DLD1 (cell line): ENCODE measurements around the gene CBARP.

Source experiments
- in situ Hi-C: cut with HindIII; loops from 2 replicates; pipeline ENCODE4 v1.10.0; 2017; ENCODE audit warnings: low sequenced_read_pairs

The CBARP gene, protein sequence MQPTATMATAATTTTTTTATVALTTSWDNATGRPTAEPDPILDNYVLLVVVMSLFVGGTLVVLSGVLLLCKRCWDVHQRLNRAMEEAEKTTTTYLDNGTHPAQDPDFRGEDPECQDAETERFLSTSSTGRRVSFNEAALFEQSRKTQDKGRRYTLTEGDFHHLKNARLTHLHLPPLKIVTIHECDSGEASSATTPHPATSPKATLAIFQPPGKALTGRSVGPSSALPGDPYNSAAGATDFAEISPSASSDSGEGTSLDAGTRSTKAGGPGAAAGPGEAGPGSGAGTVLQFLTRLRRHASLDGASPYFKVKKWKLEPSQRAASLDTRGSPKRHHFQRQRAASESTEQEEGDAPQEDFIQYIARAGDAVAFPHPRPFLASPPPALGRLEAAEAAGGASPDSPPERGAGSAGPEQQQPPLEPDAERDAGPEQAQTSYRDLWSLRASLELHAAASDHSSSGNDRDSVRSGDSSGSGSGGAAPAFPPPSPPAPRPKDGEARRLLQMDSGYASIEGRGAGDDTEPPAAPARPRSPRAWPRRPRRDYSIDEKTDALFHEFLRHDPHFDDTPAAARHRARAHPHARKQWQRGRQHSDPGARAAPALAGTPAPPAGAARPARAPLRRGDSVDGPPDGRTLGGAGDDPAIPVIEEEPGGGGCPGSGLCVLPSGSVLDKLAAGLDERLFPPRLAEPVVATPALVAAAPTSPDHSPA

DNA sequence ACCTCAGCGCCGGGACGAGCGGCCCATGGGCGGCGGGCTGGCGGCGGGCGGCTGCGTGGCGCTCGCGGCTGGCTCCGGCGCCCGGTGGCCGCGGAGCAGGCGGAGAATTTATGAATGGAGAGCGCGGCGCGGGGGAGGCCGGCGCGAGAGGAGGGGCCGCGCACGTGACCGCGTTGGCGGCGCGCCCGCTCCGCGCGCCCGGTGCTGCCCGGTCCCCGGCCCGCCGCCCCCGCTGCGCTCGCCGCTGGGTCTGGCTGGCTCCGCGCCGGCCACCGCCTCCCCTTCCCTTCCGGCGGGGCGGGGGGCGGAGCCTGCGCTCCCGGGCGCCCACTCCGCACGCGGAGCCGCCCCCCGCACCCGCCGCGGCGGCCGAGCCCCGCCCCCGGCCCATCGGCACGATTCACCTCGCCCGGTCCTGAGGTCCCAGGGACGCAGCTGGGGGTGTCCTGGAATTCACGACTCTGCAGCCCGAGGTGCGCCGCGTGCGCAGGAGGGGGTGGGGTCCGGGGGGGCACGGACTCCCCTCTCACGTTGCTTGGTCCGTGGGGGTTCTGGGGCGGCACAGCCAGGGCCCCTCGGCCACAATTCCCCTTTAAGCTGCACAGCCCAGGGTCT lies at the start of gene CBARP:
CBARP (minus strand) TSS at position 252 of the 615 bp plus-strand sequence. CDS start 1,905 bp downstream, outside the sequence.
- in situ Hi-C loops = no loop called here

DNA sequence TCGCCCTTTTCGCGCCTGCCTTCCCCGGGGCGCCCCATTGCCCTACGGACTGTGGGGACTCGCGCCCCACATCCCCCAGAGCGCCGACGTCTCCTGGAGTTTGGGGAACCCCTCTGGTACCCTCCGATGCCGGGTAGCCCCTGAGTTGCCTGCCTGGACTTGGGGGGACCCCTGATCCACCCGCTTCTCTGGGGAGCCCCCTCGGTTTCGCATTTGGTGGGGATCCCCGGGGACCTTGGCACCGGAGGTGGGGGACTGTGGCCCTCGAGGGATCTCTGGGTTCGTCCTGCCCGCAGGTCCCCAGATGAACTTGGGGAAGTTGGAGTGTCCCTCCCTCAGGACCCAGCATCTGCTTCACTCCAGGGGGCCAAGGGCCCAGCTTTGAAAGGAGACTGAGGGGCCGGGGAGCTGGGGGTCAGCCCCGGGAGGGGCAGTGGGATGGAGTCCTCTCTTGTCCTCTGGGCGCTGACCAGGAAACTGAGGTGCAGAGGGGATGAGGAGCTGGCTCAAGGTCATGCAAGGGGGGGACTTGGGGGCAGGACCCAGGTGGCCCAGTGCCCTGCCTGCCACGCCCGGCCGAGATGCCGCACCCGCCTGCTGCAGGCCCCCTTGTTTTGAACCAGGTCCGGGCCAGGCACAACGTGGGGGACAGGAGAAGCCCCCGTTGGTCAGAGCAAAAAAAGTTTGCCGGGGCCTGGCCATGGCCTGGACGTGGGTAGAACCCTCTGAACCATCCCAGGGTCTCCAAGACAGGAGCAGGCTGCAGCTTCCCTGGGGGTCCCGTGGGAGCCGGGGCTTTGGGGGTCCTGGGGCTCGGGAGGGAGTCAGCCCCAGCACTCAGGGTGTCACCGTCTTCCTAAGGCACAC lies 48.9 kb upstream of the CBARP start:
- in situ Hi-C loops = no loop called here

DNA sequence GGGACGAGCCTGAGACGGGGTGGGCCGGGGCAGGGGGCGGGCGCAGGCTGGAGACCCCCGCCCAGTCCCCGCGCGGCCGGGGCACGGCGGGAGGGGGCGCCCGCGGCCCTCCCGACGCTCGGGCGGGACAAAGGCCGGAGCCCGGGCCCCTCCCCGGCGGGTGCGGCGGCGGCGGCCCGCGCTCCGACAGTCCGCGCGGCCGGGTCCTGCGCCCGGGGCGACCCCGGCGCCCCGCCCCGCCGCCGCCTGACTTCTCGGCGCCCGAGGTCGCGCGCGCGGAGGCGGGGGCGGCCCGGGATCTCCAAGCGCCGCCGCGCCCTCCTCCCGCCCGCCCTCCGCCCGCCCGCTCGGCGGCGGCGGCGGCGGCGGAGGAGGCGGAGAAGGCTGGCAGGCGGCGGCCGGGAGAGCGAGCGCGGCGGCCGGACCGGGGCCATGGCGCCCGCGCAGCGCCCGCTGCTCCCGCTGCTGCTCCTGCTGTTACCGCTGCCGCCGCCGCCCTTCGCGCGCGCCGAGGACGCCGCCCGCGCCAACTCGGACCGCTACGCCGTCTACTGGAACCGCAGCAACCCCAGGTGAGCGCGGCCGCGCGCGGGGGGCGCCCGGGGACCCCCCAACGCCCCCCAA lies 48.0 kb upstream of the CBARP start, which contains the start of gene EFNA2:
EFNA2 (plus strand) TSS at position 137 of the 624 bp plus-strand sequence; CDS start at position 433, 296 bp downstream.
- in situ Hi-C loops = no loop called here

DNA sequence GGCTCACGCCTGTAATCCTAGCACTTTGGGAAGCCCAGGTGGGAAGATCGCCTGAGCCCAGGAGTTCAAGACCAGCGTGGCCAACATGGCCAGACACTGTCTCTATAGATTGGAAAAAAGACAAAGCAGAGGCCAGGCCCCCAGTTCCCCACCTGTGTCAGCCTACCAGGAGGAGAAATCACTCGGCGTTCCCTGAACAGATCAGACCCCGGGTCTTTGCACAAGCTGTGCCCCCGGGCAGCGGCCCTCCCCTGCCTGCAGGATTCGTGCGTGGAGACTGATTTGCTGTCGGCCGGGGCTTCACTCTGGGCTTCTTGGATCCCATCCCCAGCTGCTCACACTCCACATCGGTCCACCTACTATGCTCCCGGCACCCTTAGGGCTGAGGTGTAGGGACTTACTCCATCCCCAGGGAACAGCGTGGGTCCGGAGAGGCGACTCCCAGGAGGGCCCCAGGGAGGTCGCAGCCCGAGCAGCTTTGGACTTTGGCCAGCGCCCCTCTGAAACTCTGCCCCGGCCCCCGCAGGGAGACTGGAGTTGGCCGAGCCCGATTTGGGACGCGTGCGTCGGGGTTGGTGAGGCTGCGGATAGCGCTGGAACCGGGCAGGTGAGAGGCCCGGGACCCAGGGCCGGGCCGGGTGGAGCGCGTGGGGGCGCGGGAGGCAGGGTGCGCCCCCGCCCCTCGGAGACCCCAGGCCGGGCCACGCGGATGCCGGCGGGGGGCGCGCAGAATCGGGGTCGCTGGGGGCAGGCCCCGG lies 47.4 kb upstream of the CBARP start:
- in situ Hi-C loops = no loop called here

DNA sequence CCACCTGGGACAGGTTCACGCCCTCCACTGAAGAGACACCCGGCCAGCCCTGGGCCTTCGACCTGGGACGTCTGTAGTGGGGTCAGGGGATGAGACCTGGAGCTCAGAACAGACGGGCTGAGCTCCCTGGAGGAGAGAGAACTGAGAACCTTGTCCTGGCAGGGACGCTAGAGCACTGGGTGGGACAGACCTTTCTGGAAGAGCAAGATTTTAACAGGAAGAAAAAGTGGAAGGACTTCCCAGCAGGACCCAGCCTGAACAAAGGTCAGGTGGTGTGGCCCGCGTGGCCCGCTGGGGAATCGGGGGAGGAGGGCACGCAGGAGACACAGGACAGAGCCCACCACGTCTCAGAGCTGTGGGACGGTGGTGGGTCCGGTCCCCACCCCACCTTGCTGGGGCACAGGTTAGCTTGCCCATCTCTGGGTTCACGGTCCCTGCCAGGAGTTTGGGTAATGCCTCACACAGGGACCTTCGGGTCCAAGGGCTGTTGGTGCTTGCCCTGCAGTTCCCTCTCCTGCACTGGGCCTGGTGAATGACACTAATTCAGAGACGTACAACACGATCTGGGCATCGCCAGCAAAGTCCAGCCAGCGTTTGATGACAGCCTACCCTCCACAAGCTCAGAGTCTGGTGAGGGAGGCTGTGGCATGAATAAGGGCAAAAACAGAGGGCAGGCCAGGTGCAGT lies 46.6 kb upstream of the CBARP start:
- in situ Hi-C loops = no loop called here

DNA sequence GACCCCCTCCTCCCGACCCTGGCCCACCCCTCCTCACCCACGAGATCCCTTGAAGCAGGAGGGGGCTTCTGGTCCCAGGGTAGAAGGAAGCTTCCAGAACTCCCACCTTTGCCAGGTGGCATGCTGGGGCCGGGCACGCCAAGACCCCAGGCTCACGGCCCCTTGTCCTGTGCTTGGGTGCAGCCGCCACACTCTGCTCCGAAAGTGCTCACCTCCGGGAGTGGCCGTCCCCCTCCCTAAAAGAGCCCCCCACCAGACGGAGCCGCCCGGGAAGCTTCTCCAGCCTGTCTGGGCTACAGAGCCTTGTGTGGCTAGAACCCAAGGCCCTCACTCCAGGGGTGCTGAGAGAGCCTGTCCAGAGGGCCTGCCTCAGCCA lies 46.1 kb upstream of the CBARP start:
- in situ Hi-C loops = no loop called here

DNA sequence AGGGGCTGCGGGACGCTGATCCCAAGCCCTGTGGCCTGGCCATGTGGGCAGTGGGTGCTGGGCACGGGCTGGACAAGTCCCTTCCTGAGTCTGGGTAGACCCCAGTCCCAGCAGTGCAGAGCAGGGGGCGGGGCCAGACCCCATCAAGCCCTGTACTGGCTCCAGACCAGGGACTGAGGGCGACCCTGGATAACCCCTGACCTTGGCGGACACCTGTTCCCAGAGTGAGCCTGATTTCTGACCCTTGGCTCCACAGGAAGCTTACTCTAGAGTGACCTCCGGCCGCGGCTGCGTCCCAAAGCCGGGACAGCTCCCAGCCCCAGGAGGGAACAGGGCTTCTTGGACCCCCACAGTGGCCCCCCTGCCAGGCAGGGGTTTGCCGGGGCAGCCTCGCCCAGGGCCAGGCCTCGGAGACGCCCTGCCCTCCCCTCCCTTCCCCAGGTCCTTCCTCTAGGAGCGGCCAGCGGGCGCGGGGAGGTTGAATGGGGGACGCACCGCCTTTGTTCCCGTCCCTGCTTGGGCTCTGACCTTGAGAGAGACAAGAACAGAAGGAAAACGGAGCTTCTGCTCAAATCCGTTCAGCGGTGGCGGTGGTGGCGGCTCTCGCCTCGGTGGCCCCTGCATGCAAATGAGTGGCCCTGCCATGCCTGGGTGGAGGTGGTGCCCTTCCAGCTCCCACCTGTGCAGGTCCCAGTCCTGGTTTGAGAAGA lies 45.6 kb upstream of the CBARP start:
- in situ Hi-C loops = no loop called here

DNA sequence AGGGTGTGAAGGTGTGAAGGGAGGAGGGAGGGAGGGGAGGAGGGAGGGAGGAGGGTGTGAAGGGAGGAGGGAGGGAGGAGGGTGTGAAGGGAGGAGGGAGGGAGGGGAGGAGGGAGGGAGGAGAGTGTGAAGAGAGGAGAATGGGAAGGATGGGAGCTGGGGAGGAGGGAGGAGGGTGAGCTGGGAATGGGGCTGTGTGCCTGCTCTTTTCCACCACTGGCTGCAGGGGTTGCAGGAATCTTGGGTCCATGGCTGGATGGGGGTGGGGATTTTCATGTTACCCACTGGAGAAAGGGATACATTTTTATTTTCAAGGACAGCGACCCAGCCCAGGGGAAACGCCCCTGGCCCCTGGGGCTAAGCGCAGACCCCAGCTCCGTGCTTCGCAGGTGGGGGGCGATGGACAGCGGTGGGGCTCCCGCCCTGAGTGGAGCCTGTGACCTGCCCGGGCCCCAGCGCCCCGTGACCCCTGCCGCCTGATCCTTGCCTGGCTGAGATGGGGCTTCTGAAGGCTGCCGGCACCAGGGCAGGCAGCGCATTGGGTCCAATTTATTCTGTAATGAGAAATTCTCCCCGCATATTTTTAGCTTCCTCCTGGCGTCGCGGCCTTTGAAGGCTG lies 44.9 kb upstream of the CBARP start:
- in situ Hi-C loops = no loop called here

DNA sequence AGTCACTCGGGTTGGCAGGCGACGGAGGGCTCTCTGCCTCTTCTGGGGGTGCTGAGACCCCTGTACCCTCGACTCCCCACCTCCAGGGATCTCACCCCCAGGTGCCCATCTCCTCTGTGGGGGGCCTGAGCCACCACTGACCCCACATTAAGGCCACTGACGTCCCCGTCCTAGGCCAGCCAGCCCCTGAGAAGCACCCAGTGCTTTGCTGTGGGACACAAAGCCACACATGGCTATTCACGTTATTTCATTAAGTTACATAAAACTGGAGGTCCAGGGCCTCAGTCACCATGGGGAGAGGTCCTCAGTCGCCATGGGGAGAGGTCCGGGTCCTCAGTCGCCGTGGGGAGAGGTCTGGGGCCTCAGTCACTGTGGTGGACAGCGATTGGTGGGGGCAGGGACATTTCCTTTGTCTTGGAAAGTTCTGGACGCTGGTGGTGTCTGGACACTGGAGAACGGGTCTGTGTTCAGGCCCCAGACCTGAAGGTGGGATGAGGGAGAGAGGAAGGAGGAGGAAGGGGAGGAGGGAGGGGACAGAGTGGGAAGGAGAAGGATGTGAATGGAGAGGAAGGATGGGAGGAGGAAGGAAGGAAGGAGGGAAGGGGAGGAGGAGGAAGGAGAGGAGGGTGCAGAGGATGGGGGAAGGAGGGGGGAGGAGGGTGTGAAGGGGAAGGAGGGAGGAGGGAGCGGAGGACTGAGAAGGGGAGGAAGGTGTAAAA lies 43.9 kb upstream of the CBARP start:
- in situ Hi-C loops = no loop called here

DNA sequence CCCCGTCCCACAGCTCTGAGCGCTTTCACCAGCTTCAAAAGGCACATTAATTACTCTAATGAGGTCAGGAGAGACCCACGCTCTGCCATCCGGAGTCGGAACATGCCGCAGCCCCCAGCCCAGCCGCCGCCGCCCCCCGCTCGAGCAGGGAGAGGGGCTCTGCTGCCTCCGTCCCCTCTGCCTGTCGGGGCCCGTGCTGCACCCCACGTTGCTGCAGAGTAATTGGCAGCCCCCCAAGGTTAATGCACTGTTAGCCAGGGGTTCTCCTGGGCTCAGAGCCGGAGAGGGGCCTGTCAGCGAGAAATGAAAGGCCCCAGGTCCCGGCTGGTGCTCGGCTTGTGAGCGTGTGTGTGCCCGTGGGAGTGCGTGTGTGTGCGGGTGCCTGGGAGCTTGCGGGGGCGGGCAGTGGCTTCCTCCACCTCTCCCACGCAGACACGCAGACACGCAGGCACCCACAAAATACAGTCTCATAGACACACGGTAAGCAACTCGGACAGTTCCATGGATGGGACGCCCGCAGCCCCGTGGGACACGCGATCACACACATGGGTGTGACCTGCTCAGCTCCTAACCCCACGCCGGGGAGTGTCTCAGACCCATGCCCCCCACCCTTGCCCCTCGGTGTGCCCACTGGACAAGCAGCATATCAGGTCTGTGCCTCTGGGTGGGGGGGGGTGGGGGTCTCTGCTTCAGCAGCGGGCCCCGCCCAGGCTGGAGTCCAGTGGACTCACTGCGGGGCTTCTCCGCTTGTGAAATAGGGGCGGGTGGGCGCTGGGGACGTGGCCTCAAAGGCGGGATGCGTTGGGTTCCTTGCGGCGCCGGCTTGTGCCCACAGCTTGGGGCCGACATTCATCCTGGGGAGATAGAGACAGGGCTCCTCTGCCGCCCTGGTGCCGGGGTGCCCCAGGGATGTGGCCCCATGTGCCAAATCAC lies 43.1 kb upstream of the CBARP start:
- in situ Hi-C loops = no loop called here

DNA sequence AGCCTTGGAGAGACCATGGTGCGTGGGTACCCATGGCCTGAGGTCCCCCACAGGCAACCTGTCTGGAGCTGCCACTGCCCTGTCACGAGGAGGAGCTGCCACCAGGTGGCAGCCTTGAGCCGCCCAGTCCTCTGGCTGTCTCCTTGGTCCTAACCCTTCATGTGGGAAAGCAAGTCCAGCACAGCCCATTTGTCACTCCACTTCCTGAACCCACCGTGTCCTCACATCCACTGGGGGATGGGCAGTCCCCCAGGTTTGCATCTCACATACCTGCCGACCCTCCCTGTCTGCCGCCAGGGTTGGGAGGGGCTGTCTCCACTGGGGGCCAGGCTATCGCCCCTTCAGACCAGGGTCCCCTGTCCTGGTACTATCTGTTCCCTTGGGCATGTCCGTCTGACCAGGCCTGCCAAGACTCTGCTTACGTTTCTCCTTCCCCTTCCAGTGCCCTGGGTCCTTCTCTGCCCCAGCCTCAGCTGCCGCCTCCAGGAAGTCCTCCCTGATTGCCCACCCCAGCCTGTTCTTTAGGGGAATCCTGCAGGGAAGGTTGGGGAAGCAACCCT lies 42.1 kb upstream of the CBARP start:
- in situ Hi-C loops = no loop called here

DNA sequence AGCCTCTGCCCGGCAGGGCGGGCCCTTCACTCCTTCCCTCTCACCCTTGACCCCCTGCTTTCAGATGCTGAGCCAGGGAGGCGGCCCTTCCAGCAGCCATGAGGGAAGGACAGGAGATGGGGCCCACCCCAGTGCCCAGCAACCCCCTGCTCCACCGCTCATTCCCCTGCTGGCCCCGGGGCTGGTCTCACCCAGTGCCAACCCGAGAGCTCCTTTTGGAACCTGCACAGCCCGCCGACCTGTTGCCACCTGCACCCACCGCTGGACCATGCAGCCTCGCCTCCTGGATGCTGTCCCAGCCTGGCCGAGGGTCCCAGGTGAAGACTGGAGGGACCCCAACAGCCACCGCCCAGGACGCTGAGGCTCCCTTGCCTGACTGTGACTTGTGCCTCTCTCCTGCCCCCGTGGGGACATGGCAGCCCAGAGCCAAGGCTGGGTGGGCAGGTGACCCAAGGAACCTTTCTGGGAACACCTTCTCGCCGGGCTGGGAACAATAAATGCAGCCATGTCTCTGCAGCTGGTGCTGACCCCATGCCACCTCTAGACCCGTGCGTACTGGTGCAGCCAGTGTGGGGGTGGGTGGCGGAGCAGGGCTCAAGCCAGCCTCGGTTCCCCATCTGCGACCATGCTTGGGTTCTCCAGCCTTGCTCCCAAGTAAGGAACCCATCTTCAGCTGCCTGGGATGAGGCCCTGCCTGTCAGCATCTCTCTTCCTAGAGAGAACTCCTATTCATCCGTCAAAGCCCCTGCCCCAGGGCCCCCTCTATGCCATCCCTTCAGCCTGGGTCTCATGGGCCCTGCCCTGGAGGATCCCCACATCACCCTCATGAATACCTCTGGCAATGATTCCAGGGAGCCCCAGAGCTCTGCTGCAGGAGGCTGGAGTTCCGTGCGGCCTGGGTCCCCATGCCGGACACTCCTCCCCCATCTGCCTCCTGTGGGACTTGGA lies 41.2 kb upstream of the CBARP start:
- in situ Hi-C loops = no loop called here

DNA sequence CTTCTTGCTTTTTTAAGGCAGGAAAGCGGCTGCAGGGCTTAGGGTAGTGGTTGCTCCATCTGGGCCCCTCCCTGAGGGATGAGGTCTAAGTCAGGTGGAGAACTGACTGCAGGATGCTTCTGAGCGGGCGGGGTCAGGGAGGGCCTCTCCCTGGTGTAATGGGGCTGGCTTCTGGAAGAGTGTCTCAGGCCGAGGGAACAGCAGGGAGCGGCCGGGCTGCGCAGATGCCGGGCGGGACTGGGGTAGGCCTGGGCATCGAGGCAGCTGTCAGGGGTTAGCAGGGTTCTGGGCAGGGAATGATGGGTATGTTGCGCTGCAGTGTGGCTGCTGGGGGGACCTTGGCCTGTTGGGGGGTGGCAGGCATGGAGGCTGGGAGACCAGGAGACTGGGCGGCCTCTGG lies 40.3 kb upstream of the CBARP start:
- in situ Hi-C loops = no loop called here

DNA sequence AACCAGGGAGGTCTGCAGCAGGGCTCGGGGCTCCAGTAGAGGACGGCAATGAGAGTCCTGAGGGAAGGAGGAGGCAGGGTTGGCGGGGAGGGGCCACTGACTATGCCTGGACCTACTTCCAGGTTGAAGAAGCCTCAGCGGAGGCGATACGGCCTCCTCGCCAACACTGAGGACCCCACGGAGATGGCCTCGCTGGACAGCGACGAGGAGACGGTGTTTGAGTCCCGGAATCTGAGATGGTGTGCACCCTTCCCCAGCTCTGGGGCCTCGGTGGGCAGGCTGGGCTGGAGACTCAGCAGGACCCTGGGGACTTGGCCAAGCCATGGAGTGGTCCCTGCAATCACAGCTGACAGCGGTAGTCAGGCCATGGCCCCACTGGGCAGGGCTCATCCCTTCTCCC lies 39.3 kb upstream of the CBARP start:
- in situ Hi-C loops = no loop called here

DNA sequence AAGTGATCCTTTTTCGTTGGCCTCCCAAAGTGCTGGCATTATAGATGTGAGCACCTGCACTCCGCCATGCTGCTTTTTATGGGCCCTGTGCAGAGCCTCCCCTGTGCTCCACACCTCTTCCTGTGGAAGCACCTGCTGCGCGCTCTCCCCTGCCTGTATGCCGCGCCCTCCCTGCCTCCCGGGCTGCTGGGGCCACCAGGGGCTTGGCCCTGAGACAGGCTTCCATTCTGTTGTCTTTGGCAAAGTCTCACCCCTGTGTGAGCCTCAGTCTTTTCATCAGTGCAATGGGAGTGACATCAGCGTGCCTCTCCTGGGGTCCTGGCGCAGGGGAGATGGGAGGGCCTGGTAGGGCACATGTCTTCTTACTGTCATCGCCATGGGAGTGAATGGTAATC lies 38.8 kb upstream of the CBARP start:
- in situ Hi-C loops = no loop called here
